NCI-H1048 (cell line): Measurements from ENCODE around the gene SIGMAR1.

Experiments used
- DNase-seq: peaks from one replicate; lab custom pipeline; 2025; lab: John Stamatoyannopoulos, UW

The SIGMAR1 gene

GRCh38 chr9:34630402-34631154 is 7.0 kb downstream of the SIGMAR1 start:
- DNase-seq, result no peak

DNA sequence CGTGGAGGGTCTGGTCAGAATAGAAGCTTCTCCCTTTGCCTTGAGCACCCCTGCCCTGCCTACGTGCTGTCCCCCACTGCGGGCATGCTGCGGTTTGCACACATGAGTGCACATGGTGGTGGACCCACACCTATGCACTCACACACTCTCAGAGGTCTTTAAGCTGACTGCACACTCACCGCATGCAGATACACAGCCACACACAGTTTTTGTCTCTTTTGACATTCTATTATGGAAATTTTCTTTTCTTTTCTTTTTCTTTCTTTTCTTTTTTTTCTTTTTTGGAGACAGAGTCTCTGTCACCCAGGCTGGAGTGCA is 8.1 kb downstream of the SIGMAR1 start:
- no peak for DNase-seq

DNA sequence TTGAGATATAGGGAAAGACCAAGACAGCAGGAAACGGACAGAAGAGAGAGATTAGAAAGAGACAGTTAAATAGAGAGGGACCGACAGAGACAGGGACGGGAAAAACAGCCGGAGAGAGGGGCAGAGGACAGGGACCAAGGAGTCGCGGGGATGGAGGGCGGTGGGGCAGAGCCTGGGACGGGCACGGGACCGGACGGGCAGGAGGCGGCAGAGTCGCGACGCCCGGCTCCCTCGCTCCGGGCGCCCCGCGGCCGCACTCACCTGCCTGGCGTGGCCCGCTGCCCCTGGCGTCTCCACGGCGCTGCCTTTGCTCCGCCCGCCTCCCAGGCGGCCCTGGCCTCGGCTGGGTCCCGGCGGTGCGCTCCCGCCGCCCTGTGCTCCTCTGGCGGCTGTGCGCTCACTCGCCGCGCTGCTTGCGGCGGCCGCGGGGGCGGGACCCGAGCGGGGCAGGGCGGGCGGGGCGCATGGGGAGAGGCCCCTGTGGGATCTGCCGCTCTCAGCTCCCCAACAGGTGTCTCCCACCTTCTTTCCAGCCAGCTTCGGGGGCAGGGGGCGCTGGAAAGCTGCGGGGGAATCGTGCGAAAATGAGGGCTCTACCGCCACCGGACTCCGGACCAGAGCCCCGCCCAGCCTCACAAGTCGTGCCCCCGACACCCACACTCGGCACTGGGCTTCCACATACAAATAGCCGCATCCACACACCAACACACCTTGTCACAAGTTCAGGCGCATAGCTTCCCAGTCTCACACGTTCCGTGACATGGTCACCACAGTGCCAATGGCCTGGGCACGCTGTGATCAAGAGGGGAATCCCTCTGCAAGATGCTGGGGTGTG is 8.7 kb downstream of the SIGMAR1 start, which contains the start of gene ARID3C:
Gene ARID3C, minus strand, starts transcription at position 411 of the 835 bp plus-strand sequence. CDS start 1,052 bp downstream, outside the sequence.
- DNase-seq, result no peak

GRCh38 chr9:34627716-34628655 is 9.6 kb downstream of the SIGMAR1 start:
- DNase-seq, result no peak

GRCh38 chr9:34625186-34625486 is 12.5 kb downstream of the SIGMAR1 start:
- DNase-seq, result no peak

DNA sequence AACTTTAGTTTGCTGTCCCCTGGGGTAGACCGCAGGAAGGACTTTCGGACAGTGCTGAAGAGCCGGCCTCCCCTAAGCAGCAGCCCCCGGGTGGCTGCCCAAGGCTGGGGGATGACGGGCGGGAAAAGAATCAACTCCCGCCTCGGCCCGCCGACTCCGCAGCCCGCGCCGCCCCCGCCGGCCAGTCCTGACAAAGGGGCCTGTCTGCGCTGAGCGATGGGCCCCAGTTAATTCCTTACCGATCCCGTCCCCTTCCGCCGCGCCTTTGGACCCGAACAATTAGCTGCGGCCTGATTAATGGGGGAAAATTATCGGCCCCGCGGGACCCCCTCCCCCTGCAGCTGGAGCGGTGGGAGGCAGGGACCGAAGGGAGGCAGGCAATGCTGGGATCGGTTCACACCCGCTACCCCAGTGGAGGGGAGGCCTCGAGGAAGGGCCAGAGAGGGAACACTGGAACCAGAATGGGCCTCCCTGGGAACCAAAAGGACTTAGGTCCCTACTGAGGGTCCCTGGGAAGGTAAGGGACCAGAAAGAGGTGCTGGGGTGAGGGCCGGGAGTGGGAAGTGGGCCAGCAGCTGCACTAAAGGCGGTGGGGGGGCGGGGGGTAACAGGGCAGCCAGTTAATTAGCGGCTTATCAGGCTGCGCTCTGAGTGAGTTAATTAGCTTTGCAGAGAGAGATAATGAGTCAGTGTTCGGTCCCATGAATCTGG is 13.0 kb downstream of the SIGMAR1 start:
- DNase-seq, result no peak

DNA sequence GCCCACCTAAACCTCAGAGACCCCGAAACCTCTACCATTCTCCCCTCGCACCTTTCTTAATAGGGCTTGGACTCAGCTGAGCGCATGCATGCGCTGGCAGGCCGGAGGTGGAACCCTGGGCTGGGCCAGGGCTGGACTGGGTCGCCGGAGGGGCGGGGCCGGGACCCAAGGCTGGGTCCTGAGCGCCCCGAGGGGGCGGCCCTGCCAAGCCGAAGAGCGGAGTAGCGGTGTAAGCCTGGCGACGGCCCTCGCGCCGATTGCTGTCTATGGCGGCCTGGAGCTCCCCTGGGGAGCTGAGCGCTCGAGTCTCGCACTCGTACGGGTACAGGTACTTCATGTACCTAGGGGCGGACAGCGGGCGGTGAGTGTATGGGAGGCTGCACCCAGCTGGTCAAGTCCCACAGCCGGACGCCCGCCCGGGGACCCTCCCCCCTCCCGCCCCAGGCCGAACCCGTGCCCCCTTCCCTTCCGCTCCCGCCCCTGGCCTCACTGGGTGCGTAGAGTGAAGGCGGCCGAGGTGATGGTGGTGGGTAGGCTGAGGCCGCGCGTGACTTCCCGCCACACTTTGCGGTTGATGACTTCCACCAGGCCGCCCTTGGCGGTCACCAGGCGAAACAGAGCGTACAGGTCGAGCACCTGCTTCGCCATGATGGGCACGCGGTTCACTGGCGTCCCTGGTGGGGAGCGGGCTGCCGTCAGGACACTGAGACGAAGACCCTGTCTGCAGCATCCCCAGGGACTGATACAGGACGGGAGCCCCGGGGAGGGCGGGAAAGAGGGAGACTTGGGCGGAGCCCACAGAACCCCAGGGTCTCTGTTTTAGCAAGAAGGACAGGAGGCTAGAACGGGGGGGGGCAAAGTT is 14.0 kb downstream of the SIGMAR1 start:
- no peak for DNase-seq

DNA sequence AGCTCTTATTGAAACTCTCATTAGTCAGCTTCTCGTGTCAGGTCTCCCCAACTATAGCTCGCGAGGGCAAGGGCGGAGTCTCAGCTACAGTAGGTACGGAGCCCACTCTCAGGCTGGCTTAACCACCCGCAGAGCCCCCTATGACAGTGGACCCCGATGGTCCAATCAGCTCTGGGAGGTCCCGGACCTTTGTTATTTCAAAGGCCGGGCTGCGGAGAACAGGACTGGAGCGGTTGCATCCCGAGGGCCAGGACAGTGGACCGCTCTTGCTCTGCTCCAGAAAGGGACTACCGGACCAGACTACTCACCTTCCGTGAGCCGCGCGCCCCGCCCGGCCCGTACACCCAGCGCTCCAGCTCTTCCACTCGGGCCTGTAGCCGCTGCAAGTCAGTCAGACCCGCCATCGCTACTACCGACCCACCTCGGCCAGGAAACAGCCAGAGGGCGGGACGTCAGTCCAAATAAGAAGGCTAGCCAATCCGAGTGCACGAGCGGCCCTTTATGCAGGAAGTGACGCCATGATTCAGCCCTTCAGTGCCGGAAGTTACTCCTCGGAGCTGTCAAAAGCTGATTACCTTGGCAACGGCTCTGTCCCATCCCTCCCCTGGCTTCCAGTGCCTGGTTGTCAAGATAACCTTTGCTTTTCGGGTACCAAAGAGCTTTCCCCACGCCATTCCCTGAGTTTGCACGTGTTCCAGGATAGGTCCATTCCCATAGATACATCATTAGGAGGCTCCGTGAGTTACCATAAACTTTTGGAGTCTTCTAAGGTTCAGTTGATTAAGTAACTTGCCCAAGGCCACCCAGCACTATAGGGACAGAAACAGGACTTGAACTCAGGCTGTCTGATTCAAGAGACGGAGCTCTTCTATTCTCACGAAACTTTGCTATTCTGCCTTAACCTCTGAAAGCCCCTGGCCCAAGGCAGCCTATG is 17.3 kb downstream of the SIGMAR1 start, which contains the start of gene DCTN3:
Gene DCTN3, minus strand, starts transcription at position 435 of the 934 bp plus-strand sequence. Its CDS starts 31 bp downstream, at position 404.
- peak; percentile 93 for DNase-seq

DNA sequence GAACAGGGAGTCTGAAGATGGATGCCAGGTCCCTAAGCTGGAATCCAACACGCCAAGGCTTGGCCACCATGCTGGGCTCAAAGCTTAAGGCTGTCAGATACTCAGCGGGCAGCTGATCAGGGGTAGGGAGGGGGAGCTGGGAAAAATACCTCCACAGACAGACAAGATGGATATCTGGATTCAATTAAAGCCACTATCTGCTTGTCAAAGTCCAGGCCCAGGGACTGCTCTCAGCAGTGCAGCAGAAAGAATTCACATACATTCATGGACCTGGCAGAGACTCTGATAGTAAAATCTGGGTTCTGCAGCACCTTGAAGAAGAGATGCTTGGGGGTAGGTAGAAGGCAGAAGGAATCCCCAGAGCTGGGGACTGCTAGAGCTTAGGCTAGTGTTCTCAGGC is 22.5 kb downstream of the SIGMAR1 start:
- DNase-seq, result no peak

DNA sequence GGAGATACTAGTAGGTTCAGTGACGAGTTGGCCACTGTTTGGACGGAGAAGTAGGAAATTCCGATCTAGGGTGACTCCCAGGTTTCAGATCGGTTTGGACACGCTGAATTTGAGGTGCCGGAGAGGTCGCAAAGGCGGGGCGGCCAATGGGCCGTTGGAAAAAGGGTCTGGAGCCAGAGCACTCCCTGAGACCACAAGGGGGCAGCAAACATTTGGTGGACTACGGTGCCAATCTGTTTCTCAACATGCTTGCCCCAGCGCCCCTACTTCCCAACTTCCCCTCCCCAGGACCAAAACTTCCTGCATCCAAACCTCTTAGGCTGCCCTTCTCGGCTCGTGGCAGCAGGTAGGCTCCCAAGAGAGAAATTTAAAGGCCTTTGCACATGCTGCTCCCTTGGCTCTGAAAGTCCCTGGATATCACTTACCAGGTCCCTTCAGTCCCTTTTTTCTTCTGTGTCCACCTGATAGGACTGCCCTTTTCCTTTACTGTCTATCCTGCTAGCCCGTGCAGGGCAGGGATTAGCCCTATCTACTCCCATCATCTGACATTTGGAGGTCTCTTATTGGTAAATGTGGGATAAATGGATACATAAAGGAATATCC is 24.7 kb downstream of the SIGMAR1 start:
- DNase-seq, result peak; percentile 62

DNA sequence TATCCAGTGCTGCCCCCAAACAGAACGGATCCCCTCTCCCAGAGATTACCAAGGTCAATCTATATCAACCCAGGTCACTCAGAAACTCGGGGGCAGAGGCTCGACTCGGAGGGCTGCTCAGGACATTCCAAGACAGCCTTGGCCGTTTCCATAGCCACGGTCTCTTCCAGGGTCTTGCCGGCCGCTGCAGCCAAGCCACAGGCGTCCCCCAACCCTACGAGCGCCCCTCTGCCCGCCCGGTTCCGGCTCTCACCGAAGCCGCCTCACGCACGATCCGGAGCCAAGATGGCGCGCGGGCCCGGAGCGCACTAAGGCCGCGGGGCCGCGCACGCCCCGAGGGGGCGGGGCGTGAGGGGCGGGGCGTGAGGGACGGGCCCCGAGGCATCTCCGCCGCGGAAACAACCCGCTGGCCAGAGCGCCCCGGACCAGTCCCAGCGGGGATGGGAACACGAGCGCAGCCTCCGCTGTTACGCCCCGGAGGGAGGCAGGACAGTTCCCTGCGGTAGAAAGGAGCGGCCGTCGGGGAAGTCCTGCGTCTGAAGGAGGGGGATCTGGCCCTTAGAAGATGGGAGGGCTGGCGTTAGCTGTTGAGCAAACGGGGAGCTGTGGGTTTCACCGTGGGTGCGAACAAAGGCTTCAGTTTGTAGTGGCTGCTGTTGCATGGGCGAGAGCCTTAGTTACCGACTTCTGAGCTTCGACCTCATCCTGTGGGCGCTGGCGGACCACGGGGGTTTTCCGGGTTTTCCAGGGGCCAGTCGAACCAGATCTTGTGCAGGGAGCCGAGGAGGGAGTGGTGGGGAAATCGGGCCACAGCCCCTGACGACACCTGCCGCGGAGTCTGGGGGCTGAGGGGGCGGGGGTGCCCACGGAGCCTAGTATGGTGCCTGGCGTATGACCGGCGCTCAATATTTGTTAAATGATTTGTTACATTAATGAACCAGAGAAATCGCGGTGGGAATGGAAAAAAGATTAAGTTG is 25.5 kb downstream of the SIGMAR1 start, which contains the start of gene RPP25L:
Gene RPP25L, minus strand, starts transcription at position 287 of the 977 bp plus-strand sequence. CDS start 801 bp downstream, outside the sequence.
- peak; percentile 47 for DNase-seq

DNA sequence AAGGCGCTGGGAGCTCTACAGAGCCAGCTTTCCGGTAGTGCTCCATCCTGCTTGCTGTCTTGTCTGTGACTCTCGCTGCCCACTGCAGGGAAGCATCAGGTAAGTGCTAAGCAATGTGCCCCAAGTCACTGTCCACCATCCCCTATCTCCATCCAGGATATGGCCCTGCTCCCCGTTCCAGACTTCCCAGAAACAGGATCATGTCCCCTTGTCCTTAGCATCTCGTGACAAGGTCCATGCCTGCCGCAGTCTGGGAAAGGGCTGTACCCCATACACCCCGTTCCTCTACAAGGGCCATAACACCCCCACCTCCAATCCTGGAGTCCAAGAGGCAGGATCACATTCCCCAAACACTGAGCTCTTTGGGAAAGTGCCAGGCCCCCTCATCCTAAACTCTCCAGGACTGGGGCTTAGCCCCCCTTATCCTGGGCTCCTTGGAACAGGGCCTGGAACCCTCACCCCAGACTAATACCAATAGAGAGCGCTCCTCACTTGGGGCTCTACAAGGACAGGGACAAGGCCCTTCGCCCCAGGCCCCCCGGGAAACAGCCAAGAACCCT is 26.3 kb downstream of the SIGMAR1 start:
- DNase-seq, result no peak

DNA sequence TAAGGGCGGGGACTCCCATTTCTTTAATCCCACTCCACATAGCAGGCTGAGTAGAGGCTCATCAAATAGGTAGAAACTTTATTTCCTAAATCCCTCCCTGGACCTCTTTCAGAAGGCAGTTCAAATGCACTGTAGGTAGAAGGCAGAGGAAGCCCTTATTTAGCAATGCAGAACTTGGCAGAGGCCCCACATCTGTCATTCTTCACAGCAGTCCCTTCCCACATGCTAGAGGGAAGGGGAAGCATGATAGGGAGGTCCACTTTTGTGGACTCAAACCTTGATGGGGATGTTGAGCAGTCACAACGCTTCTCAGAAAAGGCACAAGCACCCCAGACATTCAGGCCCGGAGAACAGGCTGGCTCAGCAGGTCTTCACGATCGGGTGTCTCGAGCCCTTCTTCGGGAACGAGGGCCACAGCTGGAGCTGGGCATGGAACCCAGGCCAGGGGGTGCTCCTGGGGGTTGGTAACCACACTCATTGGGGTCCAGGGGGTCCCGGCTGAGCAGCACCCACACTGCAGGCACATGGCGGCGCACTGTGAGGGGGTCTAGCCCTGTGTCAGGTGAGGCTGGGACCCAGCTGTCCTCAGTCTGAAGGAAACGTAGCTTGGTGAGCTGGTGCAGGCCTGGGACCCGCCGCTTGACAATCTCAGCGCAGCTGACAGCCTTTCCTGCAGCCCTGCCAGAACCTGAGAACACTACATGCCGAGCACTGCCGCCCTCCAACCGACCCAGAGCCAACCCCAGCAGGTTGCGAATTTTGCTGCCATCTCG is 27.0 kb downstream of the SIGMAR1 start:
- no peak for DNase-seq

- DNase-seq, result no peak
These were observed 30.3 kb downstream of the SIGMAR1 start for GRCh38 chr9:34607331-34607730.

DNA sequence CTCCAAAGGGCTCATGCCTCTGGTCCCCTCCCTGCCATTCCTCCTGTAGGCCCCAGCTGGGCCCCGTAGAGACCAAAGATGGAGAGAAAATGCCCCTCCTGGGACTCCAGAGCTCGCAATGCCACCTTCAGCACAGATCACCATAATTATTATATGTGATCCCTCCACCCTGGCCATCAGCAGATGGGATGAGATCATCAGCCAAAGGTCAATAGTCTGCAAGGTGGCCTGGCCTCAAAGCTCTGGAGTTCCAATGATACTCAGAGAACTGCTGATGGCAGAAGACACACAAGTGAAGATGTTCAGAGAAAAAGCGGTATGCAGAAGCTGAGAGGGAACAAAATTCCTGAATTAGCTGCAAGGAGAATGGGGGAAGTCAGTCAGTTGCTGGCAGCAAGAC is 30.7 kb downstream of the SIGMAR1 start:
- DNase-seq, result no peak

DNA sequence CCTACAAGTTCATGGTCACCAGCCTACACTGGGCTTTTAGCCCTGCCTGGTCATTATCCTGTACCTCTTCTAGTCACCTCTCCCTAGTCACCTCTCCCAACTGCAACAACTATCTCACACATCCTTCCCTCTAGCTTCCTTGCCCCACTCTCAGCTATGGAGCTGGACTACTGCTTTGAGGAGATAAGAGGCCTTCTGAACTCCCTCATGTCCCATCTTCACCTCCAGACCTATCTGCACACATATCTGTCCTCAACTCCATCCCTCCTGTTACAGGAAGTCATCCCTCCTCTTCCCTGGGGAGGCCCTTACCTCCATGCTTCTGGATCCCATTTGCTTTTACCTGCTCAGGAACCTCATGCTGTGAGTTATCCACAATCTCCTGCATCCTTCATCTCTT is 31.4 kb downstream of the SIGMAR1 start:
- DNase-seq, result no peak
